Spleen (tissue), 7 donors: Measurements from ENCODE around the gene MAST2.

Experiments
- CTCF ChIP-seq, 11 experiments: fragments of 200-600 bp in 7 of 11; fragments of 450-650 bp in 4 of 11; sonication (generic) in 4 of 11; IDR thresholded peaks in 8 of 11; conservative IDR thresholded peaks in 3 of 11; 1 replicate in 7 of 11; 2 replicates in 4 of 11; pipeline versions ENCODE4 v1.4.0 to v1.8.0; 2016 to 2021; ENCODE audit warnings: antibody characterized with exemption in 11 of 11, inconsistent platforms in 4 of 11, mild to moderate bottlenecking in 1 of 11
- POLR2A ChIP-seq, 3 donors: fragments of 450-650 bp; IDR thresholded peaks; one replicate each; pipeline ENCODE4 v1.5.1; 2017; ENCODE audit warnings: antibody characterized with exemption in 3 of 3, mild to moderate bottlenecking in 1 of 3
- donor health status: DM: no; HTN: no; CAD: no; lungs with moderate emphysema.
- donor health status: DM: no; HTN: no; CAD: no.
- donor health status: DM: no; HTN: no; CAD: no.

GRCh38 chr1:45908611-45909140 lies 105.3 kb downstream of the MAST2 start:
- TF ChIP-seq CTCF (IDR thresholded peaks at IDR 0.05 in 8 of 11, conservative IDR thresholded peaks at IDR 0.05 in 3 of 11) (no peak), POLR2A (IDR thresholded peaks at IDR 0.05) (no peak)
